MG63 (cell line): Measurements from ENCODE around the gene NUP85. TPM values are rescaled to one million over a fixed set of nuclear protein-coding genes. Genes with fewer than 3 reads are reported as not detected.
"Not testable (repeated sequence)": the region's sequence is repeated elsewhere in the genome, so short reads cannot be mapped to it uniquely, and the experiment has no call there.

Source experiments
- DNase-seq: peaks from one replicate; pipeline ENCODE4 v3.0.0-alpha.2; 2020
- H3K27me3 ChIP-seq: fragments of 250-450 bp; sonication (Bioruptor Pico); 2 replicates; pipeline ENCODE4 v1.5.1; 2020; ENCODE audit warnings: mild to moderate bottlenecking, moderate library complexity
- H3K36me3 ChIP-seq: fragments of 250-450 bp; sonication (Bioruptor Pico); 2 replicates; pipeline ENCODE4 v1.5.1; 2020; ENCODE audit warnings: mild to moderate bottlenecking, moderate library complexity
- H3K4me3 ChIP-seq: fragments of 250-450 bp; sonication (Bioruptor Pico); 2 replicates; pipeline ENCODE4 v1.5.1; 2020; ENCODE audit warnings: mild to moderate bottlenecking, moderate library complexity
- H3K9me3 ChIP-seq: fragments of 250-450 bp; sonication (Bioruptor Pico); 2 replicates; pipeline ENCODE4 v1.5.1; 2020; ENCODE audit warnings: mild to moderate bottlenecking, moderate library complexity
- total RNA-seq: library from RNA; depleted of rRNA; stranded (reverse); fragments of >200 nt; shearing (Covaris generic); gene quantifications from 2 replicates; pipeline ENCODE4 v1.2.3, GENCODE V29; 2014; ENCODE audit warnings: low replicate concordance; rRNA removed

Gene NUP85
- total RNA-seq, 1 experiment from 2014 or later = 75.0 TPM

DNA sequence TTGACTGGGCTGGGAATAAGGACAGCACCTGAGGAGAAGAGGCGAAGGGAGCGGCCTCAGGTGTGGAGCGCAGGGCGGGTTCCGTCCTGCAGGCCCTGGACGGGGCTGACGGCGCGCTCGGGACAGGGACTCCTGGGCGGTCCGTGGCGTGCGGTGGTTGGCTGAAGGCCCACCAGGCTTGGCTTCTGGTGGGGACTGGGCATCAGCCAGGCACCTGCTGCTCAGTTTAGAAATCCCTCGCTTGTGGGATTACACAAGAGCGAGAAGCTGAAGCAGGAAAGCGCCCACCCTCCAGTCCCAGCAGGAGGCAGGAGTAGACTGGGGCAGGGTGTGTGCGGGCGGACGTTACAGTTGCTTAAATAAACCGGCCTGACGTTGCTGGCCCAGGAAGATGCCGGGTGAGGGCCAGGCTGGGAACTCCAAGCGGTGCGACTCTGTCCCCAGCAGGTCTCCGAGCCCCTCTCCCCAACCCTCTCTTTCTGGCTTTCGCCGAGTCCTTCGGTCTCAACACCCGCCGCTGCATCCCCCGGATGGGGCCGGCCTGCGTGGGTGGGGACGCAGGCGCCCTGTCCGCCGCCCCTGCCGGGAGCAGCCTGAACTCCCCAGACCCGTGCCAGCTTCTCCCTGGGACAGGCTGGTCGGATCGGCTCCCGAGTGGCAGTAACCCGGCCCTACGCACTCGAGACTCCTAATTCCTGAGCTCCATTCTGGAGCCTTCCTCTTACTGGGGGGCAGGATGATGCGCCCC is 64.9 kb downstream of the NUP85 start:
- peak; percentile 83 for DNase-seq
- H3K9me3 ChIP-seq = no peaks in the 10 kb centered on the region
- peak overlapping the region; percentile 98 for H3K4me3 ChIP-seq
- peaks cover 43% of the 10 kb centered on the region for H3K36me3 ChIP-seq
- no peaks in the 10 kb centered on the region for H3K27me3 ChIP-seq

DNA sequence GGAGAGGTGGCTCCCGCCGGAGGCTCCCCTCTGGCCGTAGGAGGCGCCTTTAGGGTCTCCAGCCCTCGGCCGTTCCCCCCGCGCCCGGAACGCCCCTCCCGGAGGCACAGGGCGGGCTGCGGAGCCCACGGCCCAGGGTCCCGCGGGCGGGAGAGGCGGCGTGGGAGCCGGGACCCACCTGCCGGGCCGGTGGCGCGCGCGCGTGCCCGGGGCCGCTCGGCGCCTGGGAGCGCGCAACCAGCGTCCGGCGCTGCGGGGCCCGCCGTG is 65.4 kb downstream of the NUP85 start, which contains the start of gene MIF4GD:
MIF4GD (minus strand) TSS at position 266 of the 267 bp plus-strand sequence. CDS start 1,036 bp downstream, outside the sequence.
- Histone ChIP-seq H3K9me3 (no peaks in the 10 kb centered on the region), H3K4me3 (peak within 1 kb of the TSS; percentile 98), H3K27me3 (no peaks in the 10 kb centered on the region), H3K36me3 (peaks cover 38% of the 10 kb centered on the region)
- no peak for DNase-seq

DNA sequence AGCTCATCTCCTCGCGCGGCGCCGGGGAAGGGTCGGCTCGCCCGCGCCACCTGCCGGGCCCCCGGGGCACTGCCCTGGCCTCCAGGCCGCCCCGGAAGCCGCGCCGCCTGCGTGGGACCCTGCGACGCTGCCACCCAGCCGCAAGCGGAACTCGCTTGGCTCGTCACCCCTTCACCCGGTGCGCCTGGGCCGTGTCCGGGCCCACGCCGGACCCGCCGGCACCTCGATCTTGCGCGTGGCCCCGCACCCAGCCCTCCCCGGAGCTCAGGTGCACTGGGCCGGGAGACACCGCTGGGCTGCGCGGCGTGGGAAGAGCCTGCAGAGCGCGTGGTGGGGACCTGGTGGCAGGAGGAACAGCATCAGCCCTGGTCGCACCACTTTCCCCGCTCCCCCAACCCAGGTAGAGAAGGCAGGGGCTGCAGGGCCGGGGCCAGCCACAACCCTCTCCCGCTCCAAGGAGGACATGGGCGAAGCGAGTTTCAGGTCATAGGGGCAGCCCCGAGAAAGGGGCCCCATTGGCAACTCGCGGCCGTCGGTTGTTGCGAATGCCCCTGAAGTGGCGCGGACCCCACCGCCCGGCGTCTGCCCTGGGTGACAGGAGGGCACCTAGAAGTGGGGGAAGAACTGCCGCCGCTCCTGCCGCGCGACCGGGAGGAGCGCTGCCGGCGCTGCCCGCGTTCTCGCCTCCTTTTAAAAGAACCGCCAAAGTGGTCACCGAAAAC is 65.9 kb downstream of the NUP85 start:
- DNase-seq = peak; percentile 77
- peak overlapping the region; percentile 98 for H3K4me3 ChIP-seq
- H3K9me3 ChIP-seq = no peaks in the 10 kb centered on the region
- H3K36me3 ChIP-seq = peaks cover 36% of the 10 kb centered on the region
- H3K27me3 ChIP-seq = no peaks in the 10 kb centered on the region

DNA sequence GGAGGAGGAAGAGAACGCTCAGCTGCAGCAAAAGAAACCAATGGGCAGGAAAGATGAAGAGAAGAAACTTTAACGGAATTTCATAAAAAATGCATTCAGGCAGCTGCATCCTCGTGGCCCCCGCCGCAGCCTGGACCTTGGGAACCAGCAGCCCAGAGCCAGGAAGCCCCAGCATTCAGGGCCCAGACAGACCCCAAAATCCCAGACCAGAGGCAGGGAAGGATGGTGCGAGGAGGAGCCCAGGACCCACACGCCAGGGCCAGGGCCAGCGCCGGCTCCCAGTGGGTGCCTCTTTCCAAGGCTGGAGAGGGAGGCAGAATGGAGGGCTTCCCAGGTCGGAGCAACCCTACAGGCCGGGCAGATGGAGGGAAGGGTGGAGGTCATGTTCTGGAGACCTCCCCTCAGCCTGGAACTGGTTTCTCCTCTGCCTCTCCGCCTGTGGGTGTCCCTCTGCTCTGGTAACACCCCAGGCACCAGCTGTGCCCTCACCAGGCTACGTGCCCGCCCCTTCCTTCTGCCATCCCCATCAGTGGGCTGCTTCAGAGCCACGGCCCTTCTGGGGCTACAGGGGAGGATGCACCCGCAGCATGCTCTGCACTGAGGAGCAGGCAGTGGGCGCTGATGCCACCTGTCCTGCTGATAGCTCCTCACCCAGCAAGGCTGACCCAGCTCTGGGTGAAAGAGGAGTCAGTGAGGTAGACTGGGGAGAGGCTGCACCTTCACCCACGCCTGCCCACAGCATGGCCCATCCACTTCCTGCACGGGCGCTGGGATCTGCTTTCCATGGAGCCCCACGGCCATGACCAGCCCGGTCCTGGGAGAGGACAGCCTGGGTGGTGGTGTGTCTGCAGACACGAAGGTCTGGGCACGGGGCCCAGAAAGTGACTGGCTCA is 66.7 kb downstream of the NUP85 start:
- Histone ChIP-seq H3K36me3 (peaks cover 36% of the 10 kb centered on the region), H3K27me3 (no peaks in the 10 kb centered on the region), H3K9me3 (no peaks in the 10 kb centered on the region), H3K4me3 (peak overlapping the region; percentile 98)
- peak; percentile 72 for DNase-seq

DNA sequence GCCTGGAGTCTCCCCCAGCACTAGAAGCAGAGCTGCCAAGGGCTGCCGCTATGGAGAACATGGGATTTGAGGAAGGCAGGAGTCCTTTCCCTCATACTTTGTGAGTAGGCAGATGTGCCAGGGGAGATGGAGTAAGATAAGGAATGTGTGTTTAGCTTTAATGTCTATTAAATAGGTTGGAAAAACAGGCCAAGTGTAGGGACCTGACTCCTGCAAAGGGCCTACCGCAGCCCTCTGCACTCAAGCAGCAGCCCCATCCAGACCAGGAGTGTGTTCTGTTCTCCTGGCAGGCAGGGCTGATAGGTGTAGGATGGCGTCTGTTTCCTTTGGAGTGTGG is 67.3 kb downstream of the NUP85 start:
- H3K36me3 ChIP-seq = peaks cover 38% of the 10 kb centered on the region
- H3K9me3 ChIP-seq = no peaks in the 10 kb centered on the region
- no peaks in the 10 kb centered on the region for H3K27me3 ChIP-seq
- no peak overlapping the region for H3K4me3 ChIP-seq
- no peak for DNase-seq

DNA sequence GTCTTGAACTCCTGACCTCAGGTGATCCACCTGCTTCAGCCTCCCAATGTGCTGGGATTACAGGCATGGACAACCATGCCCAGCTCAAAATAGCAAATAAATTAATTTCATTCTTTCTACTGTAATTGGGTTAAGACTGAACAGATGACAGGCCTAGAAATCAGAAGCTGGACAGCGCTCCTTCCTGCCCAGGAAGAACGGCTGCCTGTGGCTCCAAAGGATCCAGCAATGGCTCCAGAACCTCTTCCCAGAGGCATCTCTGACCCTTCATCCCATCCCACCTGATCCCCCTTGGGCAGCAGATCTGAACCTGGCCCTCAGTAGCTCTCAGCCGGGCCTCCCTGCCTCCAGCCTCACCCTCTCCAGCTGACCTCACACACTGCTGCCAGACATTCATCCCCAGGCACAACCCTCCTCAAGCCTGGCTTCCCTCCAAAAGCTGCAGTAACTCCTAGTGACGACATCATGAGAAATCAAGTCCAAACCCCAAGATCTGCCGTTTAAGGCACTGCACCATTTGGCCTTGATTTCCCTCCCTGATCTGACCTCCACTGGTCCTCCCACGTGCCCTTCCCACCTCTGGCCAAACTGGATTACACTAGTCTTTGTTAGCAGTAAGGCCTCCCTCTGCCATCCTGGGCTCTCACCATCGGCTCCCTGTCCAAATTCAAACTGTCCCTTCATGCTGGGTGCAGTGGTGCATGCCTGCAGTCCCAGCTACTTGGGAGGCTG is 68.7 kb downstream of the NUP85 start:
- peaks cover 45% of the 10 kb centered on the region for H3K36me3 ChIP-seq
- no peak overlapping the region for H3K4me3 ChIP-seq
- H3K9me3 ChIP-seq = no peaks in the 10 kb centered on the region
- peak; percentile 73 for DNase-seq
- no peaks in the 10 kb centered on the region for H3K27me3 ChIP-seq

DNA sequence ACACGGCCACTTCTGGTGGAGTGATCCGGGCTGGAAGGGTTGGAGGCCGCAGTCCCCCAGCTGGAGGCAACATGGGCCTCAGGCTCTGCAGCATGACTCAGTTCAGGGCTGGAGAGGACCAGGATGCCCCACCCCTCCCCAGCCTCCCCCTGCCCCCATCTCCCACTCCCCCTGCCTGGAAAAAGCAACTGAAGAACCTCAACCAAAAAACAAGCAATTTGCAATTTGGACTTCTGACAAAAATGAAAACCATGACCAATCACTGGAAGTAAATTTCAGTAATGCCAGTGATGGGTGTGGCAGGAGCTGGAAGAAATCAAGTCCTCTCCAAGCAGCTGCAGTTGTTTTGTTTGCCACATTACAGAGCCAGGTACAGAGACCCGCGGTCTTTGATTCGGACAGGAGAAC is 72.2 kb downstream of the NUP85 start:
- Histone ChIP-seq H3K36me3 (peaks cover 49% of the 10 kb centered on the region), H3K4me3 (no peak overlapping the region), H3K9me3 (no peaks in the 10 kb centered on the region), H3K27me3 (no peaks in the 10 kb centered on the region)
- DNase-seq = peak; percentile 59

DNA sequence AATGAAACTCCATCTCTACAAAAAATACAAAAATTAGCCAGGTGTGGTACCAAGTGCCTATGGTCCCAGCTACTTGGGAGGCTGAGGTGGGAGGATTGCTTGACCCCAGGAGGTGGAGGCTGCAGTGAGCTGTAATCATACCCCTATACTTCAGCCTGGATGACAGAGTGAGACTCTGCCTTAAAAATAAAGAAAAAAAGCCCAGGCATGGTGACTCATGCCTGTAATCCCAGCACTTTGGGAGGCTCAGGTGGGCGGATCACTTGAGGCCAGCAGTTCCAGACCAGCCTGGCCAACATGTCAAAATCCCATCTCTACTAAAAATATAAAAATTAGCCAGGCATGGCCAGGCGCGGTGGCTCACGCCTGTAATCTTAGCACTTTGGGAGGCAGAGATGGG is 74.7 kb downstream of the NUP85 start:
- peaks cover 39% of the 10 kb centered on the region for H3K36me3 ChIP-seq
- H3K9me3 ChIP-seq, H3K27me3 ChIP-seq, H3K4me3 ChIP-seq: not testable (repeated sequence)
- DNase-seq = peak; percentile 44

DNA sequence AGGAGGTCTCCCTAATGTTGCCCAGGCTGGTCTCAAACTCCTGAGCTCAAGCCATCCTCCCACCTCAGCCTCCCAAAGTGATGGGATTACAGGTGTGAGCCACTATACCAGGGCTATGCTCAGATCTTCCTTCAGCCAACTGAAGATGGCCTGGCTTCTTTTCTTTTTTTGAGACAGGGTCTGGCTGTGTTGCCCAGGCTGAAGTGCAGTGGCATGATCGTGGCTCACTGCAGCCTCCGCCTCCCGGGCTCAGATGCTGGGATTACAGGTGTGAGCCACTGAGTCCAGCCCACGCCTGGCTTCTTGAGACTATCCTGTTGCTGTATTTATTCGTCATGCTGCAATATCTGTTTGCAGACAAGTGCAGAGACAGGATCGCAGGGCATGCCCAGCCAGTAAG is 79.6 kb downstream of the NUP85 start:
- no peaks in the 10 kb centered on the region for H3K9me3 ChIP-seq

More for the DNA sequence above, 79.6 kb downstream of the NUP85 start:
- no peak overlapping the region for H3K4me3 ChIP-seq
- peaks cover 43% of the 10 kb centered on the region for H3K36me3 ChIP-seq
- H3K27me3 ChIP-seq = no peaks in the 10 kb centered on the region
- DNase-seq = no peak

Other genes starting within 250 kb of the NUP85 start
- gene HID1, start 232.9 kb upstream of the NUP85 start, total RNA-seq = not detected in 2 replicates
- 2.2 and 4.2 TPM in 2 replicates for gene CDR2L, start 218.0 kb upstream of the NUP85 start, total RNA-seq
- gene MRPL58, start 193.0 kb upstream of the NUP85 start, total RNA-seq = 94.3 and 148 TPM in 2 replicates
- gene ATP5PD, start 158.7 kb upstream of the NUP85 start, total RNA-seq = 296 and 323 TPM in 2 replicates
- gene KCTD2, start 158.5 kb upstream of the NUP85 start, total RNA-seq = 15.6 and 17.0 TPM in 2 replicates
- 0.12 and 0.33 TPM in 2 replicates for gene SLC16A5, start 117.7 kb upstream of the NUP85 start, total RNA-seq
- gene ARMC7, start 95.7 kb upstream of the NUP85 start, total RNA-seq = 12.0 and 15.1 TPM in 2 replicates
- gene NT5C, start 73.9 kb upstream of the NUP85 start, total RNA-seq = 29.1 and 92.2 TPM in 2 replicates
- 117 and 285 TPM in 2 replicates for gene JPT1, start 51.2 kb upstream of the NUP85 start, total RNA-seq
- 145 and 181 TPM in 2 replicates for gene SUMO2, start 22.7 kb upstream of the NUP85 start, total RNA-seq
- 5.8 and 9.2 TPM in 2 replicates for gene GGA3, start 55.9 kb downstream of the NUP85 start, total RNA-seq
- 78.0 and 101 TPM in 2 replicates for gene MRPS7, start 56.2 kb downstream of the NUP85 start, total RNA-seq
- gene MIF4GD, start 65.6 kb downstream of the NUP85 start, total RNA-seq = 4.4 and 18.2 TPM in 2 replicates
- 17.8 and 21.7 TPM in 2 replicates for gene SLC25A19, start 83.8 kb downstream of the NUP85 start, total RNA-seq
- 110 and 134 TPM in 2 replicates for gene GRB2, start 200.0 kb downstream of the NUP85 start, total RNA-seq